Middle frontal gyrus (tissue), 1 donor: ENCODE measurements around the gene TMEM222.
"Not testable (repeated sequence)": the region's sequence is repeated elsewhere in the genome, so short reads cannot be mapped to it uniquely, and the experiment has no call there.

ENCODE experiments used
- DNase-seq: peaks from one replicate; pipeline ENCODE4 v3.0.0-alpha.2; 2015; ENCODE audit warnings: low spot score; ENCODE audit errors: extremely low spot score

Gene TMEM222

DNA sequence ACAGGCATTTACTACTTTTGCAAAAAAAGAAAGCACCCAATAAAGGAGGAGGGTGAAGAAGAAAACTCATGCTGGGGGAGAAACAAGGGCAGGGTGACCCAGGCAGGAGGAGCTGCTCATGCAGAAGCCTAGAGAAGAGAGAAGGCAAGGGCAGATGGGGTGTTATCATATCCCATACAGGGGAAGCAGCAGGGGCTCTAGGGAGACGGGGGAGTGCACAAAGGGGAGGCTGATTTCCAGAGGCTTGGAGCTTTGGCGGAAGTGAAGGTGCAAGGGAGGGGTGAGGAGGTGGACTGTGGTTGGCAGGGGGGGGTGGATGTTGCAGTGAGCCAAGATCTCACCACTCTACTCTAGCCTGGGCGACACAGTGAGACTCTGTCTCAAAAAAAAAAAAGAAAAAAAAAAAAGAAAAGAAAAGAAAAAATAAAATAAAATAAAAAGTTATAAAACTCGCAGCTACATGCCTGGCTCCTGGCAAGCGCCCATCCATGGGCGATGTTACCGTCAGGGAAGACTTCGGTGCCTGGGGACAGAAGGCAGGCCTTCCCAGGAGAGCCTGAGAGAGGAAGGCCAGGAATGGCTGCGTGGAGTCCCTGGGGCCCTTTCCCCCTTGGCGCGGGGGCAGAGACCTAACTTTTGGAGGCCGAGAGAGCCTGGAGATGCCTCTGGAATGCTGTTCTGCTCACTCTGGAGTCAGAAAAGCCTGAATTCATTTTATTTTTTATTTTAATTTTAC lies 56.0 kb downstream of the TMEM222 start:
- no peak for DNase-seq

DNA sequence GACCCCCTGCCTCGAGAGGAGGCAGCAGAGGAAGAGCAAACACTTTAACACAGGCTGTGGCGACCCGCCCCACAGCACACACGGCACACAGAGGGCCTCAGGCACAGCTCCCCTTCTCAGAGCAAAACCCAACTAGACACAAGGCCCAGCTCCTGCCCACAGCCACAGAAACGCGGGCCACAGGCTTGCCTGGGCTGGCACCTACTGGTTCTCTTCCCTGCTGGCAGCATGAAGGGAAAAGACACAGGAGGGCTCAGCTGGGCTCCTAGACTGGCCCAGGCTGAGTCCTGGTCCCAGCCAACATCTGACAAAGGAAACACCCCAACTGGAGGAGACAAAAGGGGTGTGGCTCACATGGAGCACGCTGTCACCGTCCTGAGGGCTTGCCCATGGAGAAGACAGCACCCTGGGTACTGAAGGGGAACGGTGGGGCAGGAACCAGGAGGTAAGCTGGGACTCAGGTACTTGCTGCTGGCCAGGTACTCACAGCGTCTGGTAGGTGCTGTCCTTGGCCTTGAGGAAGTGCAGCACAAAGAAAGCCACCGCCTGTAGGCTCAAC lies 57.7 kb downstream of the TMEM222 start:
- no peak for DNase-seq

DNA sequence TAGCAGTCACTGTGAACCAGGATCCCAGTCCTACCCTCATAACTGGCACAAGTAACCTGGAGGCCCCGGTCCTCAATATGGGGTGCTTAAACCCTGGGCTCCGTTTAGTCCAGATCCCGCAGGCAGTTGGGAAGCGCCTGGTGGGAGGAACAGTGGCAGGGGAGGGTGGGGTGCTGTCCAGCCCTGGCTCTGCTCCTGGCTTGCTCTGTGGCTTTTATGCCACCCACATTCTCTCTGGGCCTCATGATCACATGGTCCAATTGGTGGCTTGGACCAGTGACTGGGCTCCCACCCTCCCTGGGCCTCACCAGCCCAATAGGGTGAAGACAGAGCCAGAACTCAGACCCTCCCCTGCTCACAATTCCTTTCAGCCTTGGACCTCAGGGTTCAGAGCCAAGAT lies 58.3 kb downstream of the TMEM222 start:
- DNase-seq, result no peak

DNA sequence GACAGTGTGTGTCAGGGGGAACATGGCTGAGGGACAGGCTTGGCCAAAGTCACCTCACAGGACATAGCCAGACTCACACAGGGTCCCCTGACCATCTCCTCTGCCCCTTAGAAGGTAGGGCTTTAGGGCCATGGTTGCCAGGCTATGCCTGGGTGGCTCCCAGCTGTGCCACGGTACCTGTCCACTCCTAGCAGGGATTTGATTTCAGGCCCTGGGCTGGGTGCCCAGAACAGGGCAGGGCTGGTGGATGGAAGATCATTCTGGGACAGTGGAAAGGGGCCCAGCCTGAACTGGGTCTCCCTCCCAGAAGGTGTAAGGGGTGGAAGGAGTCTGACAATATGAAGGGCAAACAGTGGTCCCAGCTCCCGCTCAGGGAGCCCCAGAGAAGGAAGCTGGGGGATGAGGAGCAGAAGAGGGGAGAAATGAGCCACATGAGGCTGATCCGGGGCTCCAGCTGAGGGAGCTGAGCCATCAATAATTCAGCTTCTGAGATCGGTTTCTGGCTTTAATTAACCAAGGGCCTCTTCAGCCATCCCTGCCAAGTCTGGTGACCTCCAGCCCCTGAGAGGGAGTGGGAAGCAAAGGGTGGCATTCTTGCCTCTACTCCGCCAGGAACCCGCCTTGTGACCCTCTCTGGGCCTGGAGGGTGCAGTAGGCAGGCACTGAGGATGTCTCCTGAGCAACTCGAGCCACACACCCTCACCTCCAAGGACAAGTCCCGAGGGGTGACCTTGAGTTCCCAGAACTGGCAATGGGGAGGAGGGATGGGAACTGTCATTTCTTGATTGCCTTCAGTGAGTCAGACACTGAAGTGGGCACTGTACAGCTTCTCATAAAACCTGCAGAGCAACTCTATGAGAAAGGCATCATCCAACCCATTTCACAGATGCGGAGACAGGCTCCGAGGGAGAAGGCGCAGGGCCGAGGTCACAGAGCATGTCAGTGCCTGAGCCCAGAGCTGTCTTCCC lies 59.1 kb downstream of the TMEM222 start:
- no peak for DNase-seq

DNA sequence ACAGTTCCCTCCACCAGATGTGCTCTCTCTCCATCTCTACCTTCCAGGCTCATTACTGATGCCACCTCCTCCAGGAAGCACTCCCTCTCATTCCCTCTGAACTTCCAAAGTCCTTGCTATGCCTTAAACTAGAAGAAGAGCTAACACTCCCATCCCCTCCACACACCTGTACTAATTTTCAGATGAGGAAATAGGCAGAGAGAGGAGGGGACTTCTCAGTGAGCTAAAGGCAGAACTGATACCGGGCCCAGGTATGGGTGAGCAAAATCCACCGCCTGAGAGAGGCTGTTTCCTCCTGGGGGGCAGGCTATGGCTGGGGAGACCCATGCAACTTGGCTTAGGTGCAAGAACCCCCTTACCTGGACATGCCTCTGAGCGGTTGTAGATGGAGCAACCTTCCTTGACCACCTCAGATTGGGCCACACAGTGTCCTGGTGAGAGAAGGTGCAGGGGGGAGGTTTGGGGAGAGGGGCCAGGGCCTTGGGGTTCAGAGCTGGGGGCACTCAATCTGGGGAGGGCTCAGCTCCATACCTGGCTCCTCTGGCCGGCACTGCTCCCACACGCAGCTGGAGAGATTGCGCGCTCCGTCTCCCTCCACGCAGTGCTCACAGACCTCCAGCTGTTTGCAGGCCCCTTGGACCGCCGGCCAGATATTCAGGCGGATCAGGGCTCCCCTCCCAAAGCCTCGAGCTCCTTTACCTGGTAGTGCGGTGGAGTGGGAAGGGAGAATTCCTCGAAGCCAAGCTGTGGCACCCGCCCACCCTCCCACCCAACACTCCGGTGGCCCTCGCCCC lies 60.2 kb downstream of the TMEM222 start:
- no peak for DNase-seq

DNA sequence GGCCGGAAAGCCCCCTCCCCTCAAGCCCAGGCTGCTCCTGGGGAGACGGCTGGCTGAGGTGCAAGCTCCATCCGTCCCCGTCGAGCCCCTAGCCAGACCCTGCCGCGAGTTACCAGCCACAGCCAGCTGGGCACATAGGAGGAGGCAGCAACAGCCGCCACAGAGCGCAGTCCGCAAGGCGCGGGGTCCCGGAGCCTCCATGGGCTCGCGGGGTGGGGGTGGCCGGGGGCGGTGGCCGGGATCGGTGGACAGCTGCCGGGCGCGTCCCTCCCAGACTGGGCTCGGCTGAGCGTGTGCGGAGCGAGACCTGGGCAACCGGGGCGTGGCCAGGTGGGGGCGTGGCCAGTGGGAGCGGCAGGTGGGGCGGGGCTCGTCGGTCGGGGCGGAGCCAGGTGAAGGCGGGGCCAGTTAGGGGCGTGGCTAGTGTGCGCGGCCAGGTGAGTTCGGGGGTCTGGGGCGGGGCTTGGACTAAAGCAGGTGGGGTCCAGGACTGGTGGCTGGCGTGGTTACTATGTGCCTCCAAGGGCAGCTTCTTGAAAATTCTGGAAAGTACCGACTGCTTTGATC lies 61.2 kb downstream of the TMEM222 start, which contains the start of gene CD164L2:
Gene CD164L2, minus strand, starts transcription at position 295 of the 567 bp plus-strand sequence. Its CDS starts 94 bp downstream, at position 201.
- no peak for DNase-seq

DNA sequence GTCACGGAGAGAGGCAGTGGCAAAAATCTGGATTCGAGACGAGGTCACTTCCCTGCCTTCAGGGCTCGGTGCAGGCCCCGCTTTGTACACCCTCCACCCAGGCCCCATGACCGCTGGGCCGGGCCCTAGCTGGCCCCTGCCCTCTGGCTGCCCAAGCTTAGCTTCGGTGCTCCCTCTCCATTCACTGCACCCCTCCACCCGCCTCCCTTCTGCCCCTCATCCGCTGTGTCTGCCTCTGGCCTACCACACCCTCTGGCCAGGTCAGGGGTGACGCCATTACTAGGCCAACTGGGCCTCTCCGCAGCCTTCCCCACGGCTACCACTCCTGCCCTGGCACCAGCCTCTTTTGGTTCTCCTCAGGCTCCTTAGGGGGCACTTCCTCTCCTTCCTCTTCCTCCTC lies 61.7 kb downstream of the TMEM222 start:
- DNase-seq, result no peak

DNA sequence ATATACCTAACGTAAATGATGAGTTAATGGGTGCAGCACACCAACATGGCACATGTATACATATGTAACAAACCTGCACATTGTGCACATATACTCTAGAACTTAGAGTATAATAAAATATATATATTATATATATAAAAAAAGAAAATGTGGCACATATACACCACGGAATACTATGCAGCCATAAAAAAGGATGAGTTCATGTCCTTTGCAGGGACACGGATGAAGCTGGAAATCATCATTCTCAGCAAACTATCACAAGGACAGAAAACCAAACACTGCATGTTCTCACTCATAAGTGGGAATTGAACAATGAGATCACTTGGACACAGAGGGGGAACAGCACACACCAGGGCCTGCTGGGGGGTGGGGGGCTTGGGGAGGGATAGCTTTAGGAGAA lies 62.8 kb downstream of the TMEM222 start:
- not testable (repeated sequence) for DNase-seq
